MM.1S (cell line): ENCODE measurements around the gene IGF1R.

Experiments
- DNase-seq: peaks from one replicate; pipeline ENCODE4 v3.0.0-alpha.2; 2015
- H2AFZ ChIP-seq: fragments of 300-600 bp; sonication (generic); 2 replicates; pipeline ENCODE4 v1.6.0; 2016; ENCODE audit warnings: antibody characterized with exemption, low read length
- H3F3A ChIP-seq: fragments of 300-600 bp; sonication (generic); 2 replicates; pipeline ENCODE4 v1.6.1; 2016; ENCODE audit warnings: mild to moderate bottlenecking, antibody characterized with exemption, low read length, moderate library complexity, mixed read lengths; ENCODE audit not compliant: insufficient read depth
- H3K27ac ChIP-seq: fragments of 300-600 bp; sonication (generic); 2 replicates; pipeline ENCODE4 v1.5.1; 2016; ENCODE audit warnings: mild to moderate bottlenecking, low read length
- H3K27me3 ChIP-seq: fragments of 300-600 bp; sonication (generic); replicated peaks from 2 replicates; pipeline ENCODE4 v1.6.0; 2016; ENCODE audit warnings: low read length; ENCODE audit not compliant: insufficient read depth
- H3K36me3 ChIP-seq: fragments of 300-600 bp; sonication (generic); replicated peaks from 2 replicates; pipeline ENCODE4 v1.6.1; 2016; ENCODE audit warnings: mild to moderate bottlenecking, low read length, mixed read lengths; ENCODE audit not compliant: insufficient read depth
- H3K4me1 ChIP-seq: fragments of 300-600 bp; sonication (generic); 2 replicates; pipeline ENCODE4 v1.6.1; 2016; ENCODE audit warnings: low read length, mixed read lengths
- H3K4me2 ChIP-seq: fragments of 300-600 bp; sonication (generic); 2 replicates; pipeline ENCODE4 v1.6.0; 2016; ENCODE audit warnings: low read depth, low read length
- H3K4me3 ChIP-seq: fragments of 300-600 bp; sonication (generic); 2 replicates; pipeline ENCODE4 v1.5.1; 2016; ENCODE audit warnings: low read length, mixed read lengths
- H3K79me2 ChIP-seq: fragments of 300-600 bp; sonication (generic); 2 replicates; pipeline ENCODE4 v1.6.1; 2016; ENCODE audit warnings: mixed run types, low read length, mixed read lengths
- H3K9ac ChIP-seq: fragments of 300-600 bp; sonication (generic); 2 replicates; pipeline ENCODE4 v1.6.1; 2016; ENCODE audit warnings: low read length, mixed read lengths
- H3K9me2 ChIP-seq: fragments of 300-600 bp; sonication (generic); replicated peaks from 2 replicates; pipeline ENCODE4 v1.6.1; 2016; ENCODE audit warnings: mild to moderate bottlenecking, low read length, mixed read lengths; ENCODE audit not compliant: insufficient read depth
- H3K9me3 ChIP-seq: fragments of 300-600 bp; sonication (generic); replicated peaks from 2 replicates; pipeline ENCODE4 v1.6.1; 2016; ENCODE audit warnings: mild to moderate bottlenecking, low read length, mixed read lengths; ENCODE audit not compliant: insufficient read depth
- H4K20me1 ChIP-seq: fragments of 300-600 bp; sonication (generic); 2 replicates; pipeline ENCODE4 v1.6.1; 2016; ENCODE audit warnings: mild to moderate bottlenecking, low read length, moderate library complexity, mixed read lengths; ENCODE audit not compliant: insufficient read depth
- CTCF ChIP-seq: fragments of 300-600 bp; sonication (generic); IDR thresholded peaks from 2 replicates; pipeline ENCODE4 v1.5.1; 2016; ENCODE audit warnings: antibody characterized with exemption, low read length, mixed read lengths
- EZH2 ChIP-seq: fragments of 300-600 bp; sonication (generic); optimal IDR thresholded peaks from 2 replicates; pipeline ENCODE3; 2017; ENCODE audit warnings: low read depth, mild to moderate bottlenecking, antibody characterized with exemption, low read length, mixed read lengths
- EZH2phosphoT487 ChIP-seq: fragments of 300-600 bp; sonication (generic); IDR thresholded peaks from 2 replicates; pipeline ENCODE4 v1.6.1; 2018; ENCODE audit warnings: antibody characterized with exemption, low read length

IGF1R gene

GRCh38 chr15:98856532-98856907, 208.2 kb downstream of the IGF1R start:
- H3K9ac ChIP-seq: no peak overlapping the region
- peaks cover 32% of the 10 kb centered on the region for H3F3A ChIP-seq
- no peaks in the 10 kb centered on the region for H3K9me2 ChIP-seq
- no peak overlapping the region for H3K4me2 ChIP-seq
- H4K20me1 ChIP-seq: no peaks in the 10 kb centered on the region
- no peaks in the 10 kb centered on the region for H3K9me3 ChIP-seq
- no peak overlapping the region for H3K27ac ChIP-seq
- H2AFZ ChIP-seq: no peak overlapping the region
- peaks cover 77% of the 10 kb centered on the region for H3K79me2 ChIP-seq
- H3K36me3 ChIP-seq: no peaks in the 10 kb centered on the region
- no peak overlapping the region for H3K4me3 ChIP-seq
- H3K4me1 ChIP-seq: peaks cover 24% of the 10 kb centered on the region
- no peak for TF ChIP-seq EZH2
- TF ChIP-seq EZH2phosphoT487: no peak
- no peak for TF ChIP-seq CTCF
- no peaks in the 10 kb centered on the region for H3K27me3 ChIP-seq
- DNase-seq: no peak

GRCh38 chr15:98858610-98859023, 210.3 kb downstream of the IGF1R start:
- Histone ChIP-seq H3K9me2 (no peaks in the 10 kb centered on the region), H2AFZ (0 out of 2 replicates have a peak overlapping the region, but pooled peaks have one; percentile 11), H3K27ac (peak overlapping the region; percentile 72), H3K9ac (peak overlapping the region; percentile 47; the same call in 1 of the 2 replicates), H3K79me2 (peaks cover 88% of the 10 kb centered on the region), H3K36me3 (no peaks in the 10 kb centered on the region), H3F3A (peaks cover 14% of the 10 kb centered on the region; the same call in 1 of the 2 replicates), H3K4me2 (peak overlapping the region; percentile 58), H4K20me1 (no peaks in the 10 kb centered on the region), H3K27me3 (no peaks in the 10 kb centered on the region), H3K9me3 (no peaks in the 10 kb centered on the region), H3K4me1 (peaks cover 17% of the 10 kb centered on the region), H3K4me3 (peak overlapping the region; percentile 7)
- TF ChIP-seq EZH2 (no peak), CTCF (no peak), EZH2phosphoT487 (no peak)
- peak; percentile 24 for DNase-seq

GRCh38 chr15:98859149-98859548, 210.8 kb downstream of the IGF1R start:
- Histone ChIP-seq H3K9me3 (no peaks in the 10 kb centered on the region), H3K27me3 (no peaks in the 10 kb centered on the region), H3K4me3 (peak overlapping the region; percentile 7; the same call in 1 of the 2 replicates), H3F3A (peaks cover 13% of the 10 kb centered on the region; the same call in 1 of the 2 replicates), H3K79me2 (peaks cover 88% of the 10 kb centered on the region), H3K27ac (peak overlapping the region; percentile 72), H3K4me2 (peak overlapping the region; percentile 58), H3K9ac (peak overlapping the region; percentile 47; the same call in 1 of the 2 replicates), H3K9me2 (no peaks in the 10 kb centered on the region), H3K4me1 (peaks cover 13% of the 10 kb centered on the region), H3K36me3 (no peaks in the 10 kb centered on the region), H4K20me1 (no peaks in the 10 kb centered on the region), H2AFZ (no peak overlapping the region)
- TF ChIP-seq EZH2 (no peak), EZH2phosphoT487 (no peak), CTCF (no peak)
- peak; percentile 25 for DNase-seq
